ENCODE measurements around the gene CLTA. TPM values are rescaled to one million over a fixed set of nuclear protein-coding genes. Genes with fewer than 3 reads are reported as not detected.
A peak's percentile ranks its signal among the peaks of the same experiment; 100 is the strongest.

CLTA gene
- polyA plus RNA-seq, 2 of the 4 experiments (the other 2 are of a cell fraction): 291 to 312 TPM

- no peaks in the 10 kb centered on the region for H3K9me3 ChIP-seq
- ATAC-seq (no peak), DNase-seq (ENCODE audit: low read depth in 1 of 2, low spot score in 1 of 2) (no peak), FAIRE-seq (no peak)
- POLR2A ChIA-PET: interaction anchor here (1.0 to 2.0 kb wide), 7 partner anchors 10 to 246 kb away, joined by 4 to 30 read pairs (median 9); no protein-coding TSS in a partner anchor
- H3K4me3 ChIP-seq: peak overlapping the region; percentile 87
- H3K27ac ChIP-seq: peak overlapping the region; percentile 89 to 96
- CTCF ChIA-PET: interaction anchor here (0.9 to 6.6 kb wide), 12 partner anchors 10 to 237 kb away, joined by 3 to 61 read pairs (median 7); no protein-coding TSS in a partner anchor
- H3K4me2 ChIP-seq: peak overlapping the region; percentile 97
- TF ChIP-seq HOXB5 (CRISPR knock-in tag; IDR thresholded peaks at IDR 0.05): no peak
- H3K4me1 ChIP-seq: peaks cover 28% of the 10 kb centered on the region
- 3% methylated on average over 7 of the region's 7 CpGs for WGBS (ENCODE audit: missing lambda C conversion rate)
Observed at GRCh38 chr9:36191686-36192085, 965 bp downstream of the CLTA start.

GRCh38 chr9:36192196-36192595 is 1.5 kb downstream of the CLTA start:
- Histone ChIP-seq H3K4me3 (peak overlapping the region; percentile 87), H3K4me1 (peaks cover 28% of the 10 kb centered on the region), H3K4me2 (peak overlapping the region; percentile 97), H3K9me3 (no peaks in the 10 kb centered on the region), H3K27ac (peak overlapping the region; percentile 89 to 96; a peak in 4 of 6 replicates)
- ChIA-PET CTCF (interaction anchor here (0.9 to 6.6 kb wide), 6 partner anchors 12 to 237 kb away, joined by 3 to 61 read pairs (median 6); no protein-coding TSS in a partner anchor), POLR2A (interaction anchor here (1.4 to 2.0 kb wide), 2 partner anchors 43 to 137 kb away, joined by 4 to 14 read pairs; no protein-coding TSS in a partner anchor)
- FAIRE-seq (no peak), ATAC-seq (no peak), DNase-seq (ENCODE audit: low read depth in 1 of 2, low spot score in 1 of 2) (no peak)
- 90% methylated on average over 4 of the region's 4 CpGs for WGBS (ENCODE audit: missing lambda C conversion rate)
- TF ChIP-seq TFCP2L1 (CRISPR knock-in tag; IDR thresholded peaks at IDR 0.05): no peak
- TF ChIP-seq HES2 (IDR thresholded peaks at IDR 0.05): no peak
- TF ChIP-seq PHF8 (IDR thresholded peaks at IDR 0.05; ENCODE audit: borderline replicate concordance, low read depth): no peak

- Histone ChIP-seq H3K27ac (0 out of 6 replicates have a peak overlapping the region, but pooled peaks of 1 of the 2 experiments have one; percentile 1), H3K4me3 (peak overlapping the region; percentile 87; the same call in 1 of the 3 replicates), H3K9me3 (no peaks in the 10 kb centered on the region), H3K4me2 (peak overlapping the region; percentile 97), H3K4me1 (peaks cover 28% of the 10 kb centered on the region)
- no peak for FAIRE-seq
- ATAC-seq: no peak
- DNase-seq (ENCODE audit: low read depth in 1 of 2, low spot score in 1 of 2): no peak
- 86% methylated on average over 3 of the region's 3 CpGs for WGBS (ENCODE audit: missing lambda C conversion rate)
- ChIA-PET CTCF (interaction anchor here (1.1 to 6.6 kb wide), 4 partner anchors 10 to 403 kb away, joined by 5 to 61 read pairs (median 10); no protein-coding TSS in a partner anchor), POLR2A (no interaction called here)
- TF ChIP-seq MAFK (IDR thresholded peaks at IDR 0.05; ENCODE audit: partially characterized antibody) (peak; percentile 91), ZFP36 (IDR thresholded peaks at IDR 0.05; ENCODE audit: borderline replicate concordance, partially characterized antibody) (no peak)
Observed at GRCh38 chr9:36193023-36193422, 2.3 kb downstream of the CLTA start.

GRCh38 chr9:36194326-36195000 is 3.7 kb downstream of the CLTA start:
- no peak overlapping the region for H3K27ac ChIP-seq
- POLR2A ChIA-PET: no interaction called here
- no peak for ATAC-seq
- no peak overlapping the region for H3K4me3 ChIP-seq
- CTCF ChIA-PET: interaction anchor here (1.0 to 6.6 kb wide), 5 partner anchors 9 to 404 kb away, joined by 3 to 61 read pairs (median 6); no protein-coding TSS in a partner anchor
- 77% methylated on average over 4 of the region's 4 CpGs for WGBS (ENCODE audit: missing lambda C conversion rate)
- TF ChIP-seq TFCP2L1 (CRISPR knock-in tag; IDR thresholded peaks at IDR 0.05): no peak
- no peak for TF ChIP-seq NFE2L2 (conservative IDR thresholded peaks at IDR 0.05; ENCODE audit: low read length)
- TF ChIP-seq TP53 (CRISPR knock-in tag; IDR thresholded peaks at IDR 0.05): no peak
- TF ChIP-seq FOSL2 (IDR thresholded peaks at IDR 0.05): no peak
- TF ChIP-seq FOSL2 (CRISPR knock-in tag; IDR thresholded peaks at IDR 0.05): no peak
- H3K4me1 ChIP-seq: peaks cover 27% of the 10 kb centered on the region
- no peak for DNase-seq (ENCODE audit: low read depth in 1 of 2, low spot score in 1 of 2)
- no peaks in the 10 kb centered on the region for H3K9me3 ChIP-seq
- 0 out of 3 replicates have a peak overlapping the region, but pooled peaks have one; percentile 20 for H3K4me2 ChIP-seq
- FAIRE-seq: no peak

- Histone ChIP-seq H3K27ac (no peak overlapping the region), H3K4me3 (no peak overlapping the region), H3K9me3 (no peaks in the 10 kb centered on the region), H3K4me2 (no peak overlapping the region), H3K4me1 (peaks cover 12% of the 10 kb centered on the region)
- CTCF ChIA-PET: interaction anchor here (0.7 to 3.9 kb wide), 12 partner anchors 8 to 197 kb away, joined by 3 to 21 read pairs (median 6); partner anchors contain the start of gene CLTA
- FAIRE-seq (no peak), DNase-seq (ENCODE audit: low read depth in 1 of 2, low spot score in 1 of 2) (peak; percentile 54 to 59), ATAC-seq (peak; percentile 93 to 94)
- POLR2A ChIA-PET: interaction anchor here (1.0 to 1.6 kb wide), 2 partner anchors 15 to 103 kb away, joined by 3 to 8 read pairs; partner anchors contain the start of gene CLTA
- TF ChIP-seq FOXS1 (CRISPR knock-in tag; IDR thresholded peaks at IDR 0.05) (no peak), RAD21 (conservative IDR thresholded peaks at IDR 0.05 in 1 of 2, IDR thresholded peaks at IDR 0.05 in 1 of 2) (peak in 1 of 2 experiments; percentile 34; a peak in 2 of 5 replicates), MAFK (IDR thresholded peaks at IDR 0.05; ENCODE audit: partially characterized antibody) (no peak), ESRRA (IDR thresholded peaks at IDR 0.05; ENCODE audit: borderline replicate concordance, low read length) (no peak), MAZ (IDR thresholded peaks at IDR 0.05; ENCODE audit: borderline replicate concordance, low read depth, low read length) (no peak), HES2 (IDR thresholded peaks at IDR 0.05) (no peak), HOXB5 (CRISPR knock-in tag; IDR thresholded peaks at IDR 0.05) (no peak), JUN (IDR thresholded peaks at IDR 0.05) (no peak), RARB (CRISPR knock-in tag; IDR thresholded peaks at IDR 0.05) (no peak), ZC3H11A (IDR thresholded peaks at IDR 0.05) (no peak), CTCF (IDR thresholded peaks at IDR 0.05) (peak; percentile 22; the same call in 1 of the 3 replicates), HOXB13 (CRISPR knock-in tag; IDR thresholded peaks at IDR 0.05; ENCODE audit: low read depth) (no peak)
- WGBS (ENCODE audit: missing lambda C conversion rate): 89% methylated on average over 10 of the region's 11 CpGs
Observed at GRCh38 chr9:36204906-36205547, 14.3 kb downstream of the CLTA start.

Data from A549 (cell line).